IPS DF 4.7 (cell line): ENCODE measurements around the gene TEX13A.

ENCODE experiments used
- DNase-seq: peaks from one replicate; pipeline ENCODE4 v3.0.0-alpha.2; 2013; ENCODE audit warnings: low spot score; ENCODE audit errors: extremely low read depth

TEX13A gene

DNA sequence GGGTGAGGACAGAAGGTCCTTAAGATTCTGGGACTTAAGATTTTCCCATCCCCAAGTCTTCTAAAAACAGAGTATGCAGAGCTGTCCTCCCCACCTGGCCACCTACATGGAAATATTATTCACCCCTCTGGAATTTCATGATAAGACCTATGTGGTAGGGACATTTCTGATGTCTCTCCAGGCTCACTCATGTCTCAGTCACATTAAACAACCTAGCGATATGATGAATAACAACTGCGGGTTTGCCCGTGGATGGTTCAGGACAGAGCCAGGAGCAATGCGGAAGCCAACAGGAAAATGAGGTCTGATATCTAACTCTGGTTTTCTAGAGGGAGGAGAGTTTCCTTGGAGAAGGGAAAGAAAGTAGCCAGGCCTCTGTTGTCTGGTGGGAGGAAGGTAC is 47.4 kb downstream of the TEX13A start:
- DNase-seq = no peak
